Uterus (tissue), 4 donors: ENCODE measurements around the gene QSOX2. TPM values are rescaled to one million over a fixed set of nuclear protein-coding genes. Genes with fewer than 3 reads are reported as not detected.

Experiments
- DNase-seq, 2 donors: peaks; one replicate each; pipeline ENCODE4 v3.0.0-alpha.2; 2019 to 2020
- H3K27ac ChIP-seq, 2 donors: fragments of 200-600 bp; sonication (generic); 1 replicate in 1 of 2; 2 replicates in 1 of 2; pipeline ENCODE4 v1.5.1; 2016 to 2018
- H3K27me3 ChIP-seq, 2 donors: fragments of 200-600 bp; sonication (generic); one replicate each; pipeline ENCODE4 v1.5.1; 2018 to 2019; ENCODE audit warnings: control low read depth in 1 of 2
- H3K36me3 ChIP-seq, 2 donors: fragments of 200-600 bp; sonication (generic); one replicate each; pipeline ENCODE4 v1.5.1; 2019; ENCODE audit warnings: control low read depth in 1 of 2
- H3K4me1 ChIP-seq, 2 donors: fragments of 200-600 bp; sonication (generic); one replicate each; pipeline ENCODE4 v1.5.1; 2018 to 2019; ENCODE audit warnings: control low read depth in 1 of 2
- H3K4me3 ChIP-seq, 2 donors: fragments of 200-600 bp; sonication (generic); 1 replicate in 1 of 2; 2 replicates in 1 of 2; pipeline ENCODE4 v1.5.1; 2018 to 2019; ENCODE audit warnings: mild to moderate bottlenecking in 1 of 2
- H3K9me3 ChIP-seq, 2 donors: fragments of 200-600 bp; sonication (generic); one replicate each; pipeline ENCODE4 v1.5.1; 2019; ENCODE audit warnings: control low read depth in 1 of 2
- POLR2A ChIP-seq, 2 donors: fragments of 450-650 bp; IDR thresholded peaks; one replicate each; pipeline ENCODE4 v1.6.1; 2016; ENCODE audit warnings: antibody characterized with exemption in 2 of 2, mild to moderate bottlenecking in 1 of 2, moderate library complexity in 1 of 2
- intact Hi-C: fragments of 100-400 bp; cut with DNase I; formaldehyde crosslinking; loops from one replicate; pipeline ENCODE4 v1.15.1; 2023; ENCODE audit warnings: low total_unique reads
- total RNA-seq, 4 donors: library from RNA; depleted of rRNA in 3 of 4; stranded (reverse); fragments of >200 nt in 3 of 4; gene quantifications; one replicate each; pipeline versions ENCODE4 v1.1.0 to v1.2.4, GENCODE V29; 2014 to 2023
- TF ChIP-seq, protein P1 (sequence below), 4 experiments: fragments of 200-600 bp in 2 of 4; fragments of 450-650 bp in 2 of 4; sonication (generic) in 2 of 4; IDR thresholded peaks; one replicate each; pipeline ENCODE4 v1.5.1; 2016 to 2019; ENCODE audit warnings: antibody characterized with exemption in 4 of 4, mild to moderate bottlenecking in 2 of 4, moderate library complexity in 1 of 4
- donor health status: DM: yes; HTN: yes; CAD: no.

The QSOX2 gene
- total RNA-seq, 4 donors from 2014 or later: 5.6 to 13.1 (median 9.2) TPM

DNA sequence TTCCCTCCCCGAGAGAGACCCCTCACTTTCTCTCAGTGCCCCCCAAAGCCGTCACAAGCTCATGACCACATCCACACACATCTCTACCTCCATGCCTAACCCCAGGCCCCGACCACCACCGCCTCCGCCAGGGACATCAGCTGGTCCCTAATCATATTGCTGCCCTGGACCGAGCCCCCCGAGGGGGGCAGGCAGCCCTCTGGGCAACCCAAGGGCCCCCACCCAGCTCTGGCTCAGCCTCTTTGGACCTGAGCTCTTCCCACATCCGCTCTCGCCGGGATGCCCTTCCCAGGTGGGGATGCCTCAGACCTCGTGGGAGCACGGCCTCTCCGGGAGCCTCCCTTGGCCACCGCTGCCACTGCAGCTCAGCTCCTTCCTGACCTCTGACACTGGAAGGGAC lies 59.2 kb downstream of the QSOX2 start:
- no peak overlapping the region for H3K27ac ChIP-seq
- no peak for TF ChIP-seq POLR2A (IDR thresholded peaks at IDR 0.05)
- TF ChIP-seq, protein P1, sequence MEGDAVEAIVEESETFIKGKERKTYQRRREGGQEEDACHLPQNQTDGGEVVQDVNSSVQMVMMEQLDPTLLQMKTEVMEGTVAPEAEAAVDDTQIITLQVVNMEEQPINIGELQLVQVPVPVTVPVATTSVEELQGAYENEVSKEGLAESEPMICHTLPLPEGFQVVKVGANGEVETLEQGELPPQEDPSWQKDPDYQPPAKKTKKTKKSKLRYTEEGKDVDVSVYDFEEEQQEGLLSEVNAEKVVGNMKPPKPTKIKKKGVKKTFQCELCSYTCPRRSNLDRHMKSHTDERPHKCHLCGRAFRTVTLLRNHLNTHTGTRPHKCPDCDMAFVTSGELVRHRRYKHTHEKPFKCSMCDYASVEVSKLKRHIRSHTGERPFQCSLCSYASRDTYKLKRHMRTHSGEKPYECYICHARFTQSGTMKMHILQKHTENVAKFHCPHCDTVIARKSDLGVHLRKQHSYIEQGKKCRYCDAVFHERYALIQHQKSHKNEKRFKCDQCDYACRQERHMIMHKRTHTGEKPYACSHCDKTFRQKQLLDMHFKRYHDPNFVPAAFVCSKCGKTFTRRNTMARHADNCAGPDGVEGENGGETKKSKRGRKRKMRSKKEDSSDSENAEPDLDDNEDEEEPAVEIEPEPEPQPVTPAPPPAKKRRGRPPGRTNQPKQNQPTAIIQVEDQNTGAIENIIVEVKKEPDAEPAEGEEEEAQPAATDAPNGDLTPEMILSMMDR (IDR thresholded peaks at IDR 0.05): no peak
- H3K36me3 ChIP-seq: no peaks in the 10 kb centered on the region
- H3K4me3 ChIP-seq: no peak overlapping the region
- DNase-seq: no peak
- H3K4me1 ChIP-seq: no peaks in the 10 kb centered on the region
- no peaks in the 10 kb centered on the region for H3K9me3 ChIP-seq
- intact Hi-C loops: no loop called here
- H3K27me3 ChIP-seq: no peaks in the 10 kb centered on the region

DNA sequence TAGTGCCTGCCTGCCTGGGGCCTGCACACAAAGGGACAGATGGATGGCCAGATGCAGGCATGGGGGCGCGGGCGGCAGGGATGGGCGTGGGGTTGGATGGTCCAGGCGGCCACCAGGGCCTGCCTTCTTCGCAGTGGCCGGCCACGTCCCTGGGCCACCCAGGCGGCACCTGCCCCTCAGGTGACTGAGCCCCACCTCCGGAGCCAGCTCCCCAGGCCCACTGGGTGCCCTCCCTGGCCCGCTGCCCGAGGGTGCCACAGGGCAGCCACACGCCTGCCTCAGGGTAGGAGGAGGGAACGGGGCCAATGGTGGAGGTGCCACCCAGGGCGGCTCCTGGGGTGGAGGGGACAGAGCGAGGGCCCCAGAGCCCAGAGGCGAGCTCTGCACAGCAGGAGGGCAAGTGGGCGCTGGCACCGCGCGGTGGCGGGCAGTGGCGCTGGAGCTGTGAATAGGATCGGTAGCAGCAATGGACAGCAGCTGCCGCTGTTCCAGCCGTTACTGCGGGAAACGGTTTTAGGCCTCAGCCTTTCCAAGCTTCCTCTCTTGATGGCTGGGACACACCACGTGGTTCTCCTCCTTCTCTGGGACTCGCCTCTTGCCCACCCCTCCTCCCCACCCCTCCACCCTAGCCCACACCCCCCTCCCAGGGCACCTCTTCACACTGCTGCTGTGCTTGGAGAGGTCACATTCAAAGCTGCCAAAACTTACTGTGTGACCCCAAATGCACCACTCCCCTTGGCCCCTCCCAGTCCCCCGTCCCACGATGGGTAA lies 59.8 kb downstream of the QSOX2 start:
- Histone ChIP-seq H3K27ac (no peak overlapping the region), H3K9me3 (no peaks in the 10 kb centered on the region), H3K4me1 (no peaks in the 10 kb centered on the region), H3K36me3 (no peaks in the 10 kb centered on the region), H3K4me3 (no peak overlapping the region), H3K27me3 (no peaks in the 10 kb centered on the region)
- intact Hi-C loops: no loop called here
- no peak for DNase-seq
- TF ChIP-seq POLR2A (IDR thresholded peaks at IDR 0.05): no peak
- TF ChIP-seq, protein P1 (IDR thresholded peaks at IDR 0.05): no peak

DNA sequence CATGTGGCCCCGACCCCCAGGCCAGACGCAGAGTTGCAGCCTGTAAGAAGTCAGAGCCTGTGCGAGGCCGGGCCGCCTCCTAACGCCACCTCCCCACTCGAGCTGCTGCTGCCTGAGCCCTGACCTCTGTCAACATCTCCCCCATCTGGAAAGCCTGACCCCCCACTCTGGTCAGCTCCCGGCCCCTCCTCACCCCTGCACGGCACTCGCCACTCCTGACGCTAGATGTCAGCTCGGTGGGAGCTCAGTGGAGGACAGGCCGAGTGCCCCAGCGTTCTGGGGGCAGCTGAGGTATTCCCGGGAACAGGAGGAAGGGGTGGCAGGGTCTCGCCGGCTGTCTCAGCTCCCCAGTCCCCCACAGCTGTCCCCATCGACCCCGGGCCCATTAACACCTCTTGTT lies 60.5 kb downstream of the QSOX2 start:
- Histone ChIP-seq H3K9me3 (no peaks in the 10 kb centered on the region), H3K27me3 (no peaks in the 10 kb centered on the region)
- intact Hi-C loops: no loop called here

DNA sequence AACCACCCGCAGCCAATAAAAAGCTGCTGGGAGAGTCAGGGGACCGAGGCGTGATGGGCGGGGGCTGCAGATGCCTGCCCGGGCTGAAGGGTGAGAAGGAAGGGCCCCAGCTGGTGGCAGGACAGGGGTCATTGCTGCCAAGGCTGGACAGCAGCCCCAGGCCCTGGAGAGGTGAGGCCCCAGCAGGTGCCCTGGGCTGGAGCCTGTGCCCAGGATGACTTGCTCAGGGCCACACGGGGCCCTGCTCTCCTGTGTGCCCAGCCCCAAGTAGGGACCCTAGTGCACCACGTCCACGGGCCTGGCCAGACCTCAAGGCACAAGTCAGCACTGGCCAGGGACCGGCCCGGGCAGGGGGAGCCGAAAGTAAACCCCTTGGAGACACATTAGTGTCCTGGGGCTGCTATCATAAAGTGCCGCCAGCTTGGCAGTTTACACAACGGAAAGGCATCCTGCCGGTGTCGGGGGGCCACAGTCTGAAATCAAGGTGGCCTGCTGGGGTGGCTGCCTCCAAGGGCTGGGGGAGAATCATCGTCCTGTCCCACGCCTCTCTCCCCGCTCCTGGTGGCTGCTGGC lies 62.7 kb downstream of the QSOX2 start:
- no peak for DNase-seq
- Histone ChIP-seq H3K9me3 (no peaks in the 10 kb centered on the region), H3K27ac (no peak overlapping the region), H3K27me3 (no peaks in the 10 kb centered on the region), H3K4me3 (no peak overlapping the region), H3K36me3 (no peaks in the 10 kb centered on the region), H3K4me1 (no peaks in the 10 kb centered on the region)
- no peak for TF ChIP-seq POLR2A (IDR thresholded peaks at IDR 0.05)
- TF ChIP-seq, protein P1 (IDR thresholded peaks at IDR 0.05): no peak
- intact Hi-C loops: no loop called here

More for the DNA sequence above, 60.5 kb downstream of the QSOX2 start:
- H3K36me3 ChIP-seq: no peaks in the 10 kb centered on the region
- H3K27ac ChIP-seq: no peak overlapping the region
- TF ChIP-seq, protein P1 (IDR thresholded peaks at IDR 0.05): no peak
- no peak for TF ChIP-seq POLR2A (IDR thresholded peaks at IDR 0.05)
- DNase-seq: no peak
- H3K4me3 ChIP-seq: no peak overlapping the region
- no peaks in the 10 kb centered on the region for H3K4me1 ChIP-seq

DNA sequence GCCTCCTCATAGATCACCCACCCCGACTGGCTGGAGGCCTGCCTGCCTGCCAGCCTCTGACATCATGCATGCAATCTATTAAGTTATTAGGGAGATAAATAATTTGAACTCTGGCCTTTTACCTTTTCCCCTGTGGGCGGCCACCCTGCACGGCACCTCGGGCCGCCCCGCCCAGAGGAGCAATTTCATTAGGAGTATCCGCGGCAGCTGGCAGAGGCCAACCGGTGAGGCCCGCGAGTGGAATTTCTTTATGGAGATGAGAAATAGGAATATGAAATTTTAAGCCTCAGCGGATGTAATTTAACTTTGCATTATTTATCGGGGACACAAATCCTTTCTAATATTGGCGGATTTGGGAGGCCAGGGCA lies 63.2 kb downstream of the QSOX2 start:
- H3K4me1 ChIP-seq: no peaks in the 10 kb centered on the region
- no peaks in the 10 kb centered on the region for H3K36me3 ChIP-seq
- DNase-seq: no peak
- no peak overlapping the region for H3K27ac ChIP-seq
- intact Hi-C loops: no loop called here
- no peaks in the 10 kb centered on the region for H3K9me3 ChIP-seq
- TF ChIP-seq, protein P1 (IDR thresholded peaks at IDR 0.05): no peak
- no peak for TF ChIP-seq POLR2A (IDR thresholded peaks at IDR 0.05)
- H3K4me3 ChIP-seq: no peak overlapping the region
- no peaks in the 10 kb centered on the region for H3K27me3 ChIP-seq
